ENCODE results near the gene SEC11A.
"Not testable (repeated sequence)": the region's sequence is repeated elsewhere in the genome, so short reads cannot be mapped to it uniquely, and the experiment has no call there.

Gene SEC11A

GRCh38 chr15:84752700-84753099 lies 36.8 kb upstream of the SEC11A start:
- H3K4me2 ChIP-seq (ENCODE audit: low read depth, low read length, poor library complexity, severe bottlenecking): no peak overlapping the region
- H3K9me2 ChIP-seq (replicated peaks; ENCODE audit: insufficient read depth, low read length): no peaks in the 10 kb centered on the region
- H3K27me3 ChIP-seq (ENCODE audit: low read length): no peaks in the 10 kb centered on the region
- no peak overlapping the region for H3K27ac ChIP-seq (ENCODE audit: low read depth, low read length)
- no peaks in the 10 kb centered on the region for H3K9me3 ChIP-seq (ENCODE audit: insufficient read depth, low read length)
- TF ChIP-seq CTCF (IDR thresholded peaks at IDR 0.05; ENCODE audit: insufficient read depth, low read length, poor library complexity, severe bottlenecking): no peak
- TF ChIP-seq EZH2phosphoT487 (conservative IDR thresholded peaks at IDR 0.05; ENCODE audit: low read length): no peak
- H3K4me3 ChIP-seq (ENCODE audit: insufficient read depth, low read length, poor library complexity, severe bottlenecking): no peak overlapping the region
- no peak overlapping the region for H3K9ac ChIP-seq (ENCODE audit: low read length)
- H3K79me2 ChIP-seq (ENCODE audit: insufficient read depth, low read length): peaks cover 90% of the 10 kb centered on the region
- peaks cover 11% of the 10 kb centered on the region for H4K20me1 ChIP-seq (ENCODE audit: low read depth, low read length)
- H3F3A ChIP-seq (ENCODE audit: insufficient read depth): peaks cover 12% of the 10 kb centered on the region
- H2AFZ ChIP-seq (ENCODE audit: low read depth, low read length, severe bottlenecking): no peak overlapping the region
- no peaks in the 10 kb centered on the region for H3K36me3 ChIP-seq (ENCODE audit: low read length)

DNA sequence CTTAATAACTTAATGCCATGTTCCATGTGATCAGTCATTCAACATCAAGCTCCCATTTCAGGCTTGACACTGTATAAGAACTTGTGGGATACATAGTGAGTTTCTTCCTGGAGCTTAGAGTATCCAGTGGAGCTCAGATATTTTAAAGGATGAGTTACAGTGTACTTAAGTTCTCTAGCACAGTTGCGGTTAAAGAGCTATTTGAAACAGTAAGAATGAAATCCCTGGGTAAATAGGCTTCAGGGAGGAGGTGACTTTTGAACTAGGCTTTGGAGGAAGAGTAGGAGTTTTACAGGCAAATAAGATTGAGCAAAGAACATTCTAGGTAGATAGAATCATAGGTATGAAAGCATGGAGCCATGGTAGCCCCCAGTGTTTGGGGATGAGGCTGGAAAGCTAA lies 36.3 kb upstream of the SEC11A start:
- peaks cover 12% of the 10 kb centered on the region for H3F3A ChIP-seq (ENCODE audit: insufficient read depth)
- H3K36me3 ChIP-seq (ENCODE audit: low read length): no peaks in the 10 kb centered on the region
- peaks cover 11% of the 10 kb centered on the region for H4K20me1 ChIP-seq (ENCODE audit: low read depth, low read length)
- no peak overlapping the region for H2AFZ ChIP-seq (ENCODE audit: low read depth, low read length, severe bottlenecking)
- no peak overlapping the region for H3K9ac ChIP-seq (ENCODE audit: low read length)
- no peaks in the 10 kb centered on the region for H3K27me3 ChIP-seq (ENCODE audit: low read length)
- no peak overlapping the region for H3K27ac ChIP-seq (ENCODE audit: low read depth, low read length)
- no peak for TF ChIP-seq EZH2phosphoT487 (conservative IDR thresholded peaks at IDR 0.05; ENCODE audit: low read length)
- TF ChIP-seq CTCF (IDR thresholded peaks at IDR 0.05; ENCODE audit: insufficient read depth, low read length, poor library complexity, severe bottlenecking): no peak
- no peaks in the 10 kb centered on the region for H3K9me2 ChIP-seq (replicated peaks; ENCODE audit: insufficient read depth, low read length)
- H3K79me2 ChIP-seq (ENCODE audit: insufficient read depth, low read length): peaks cover 85% of the 10 kb centered on the region
- no peak overlapping the region for H3K4me3 ChIP-seq (ENCODE audit: insufficient read depth, low read length, poor library complexity, severe bottlenecking)
- H3K9me3 ChIP-seq (ENCODE audit: insufficient read depth, low read length): no peaks in the 10 kb centered on the region
- H3K4me2 ChIP-seq (ENCODE audit: low read depth, low read length, poor library complexity, severe bottlenecking): no peak overlapping the region

DNA sequence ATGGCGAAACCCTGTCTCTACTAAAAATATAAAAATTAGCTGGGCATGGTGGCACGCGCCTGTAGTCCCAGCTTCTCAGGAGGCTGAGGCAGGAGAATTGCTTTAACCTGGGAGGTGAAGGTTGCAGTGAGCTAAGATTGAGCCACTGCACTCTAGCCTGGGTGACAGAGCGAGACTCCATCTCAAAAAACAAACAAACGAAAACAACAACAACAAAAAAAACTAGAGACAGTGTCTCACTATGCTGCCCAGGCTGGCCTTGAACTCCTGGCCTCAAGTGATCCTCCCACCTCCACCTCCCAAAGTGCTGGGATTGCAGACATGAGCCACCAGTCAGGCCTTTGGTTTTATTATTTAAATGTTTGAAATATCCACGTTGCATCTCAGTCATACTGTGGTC lies 35.8 kb upstream of the SEC11A start:
- not testable (repeated sequence) for H3K27me3 ChIP-seq (ENCODE audit: low read length); H3K4me3 ChIP-seq (ENCODE audit: insufficient read depth, low read length, poor library complexity, severe bottlenecking); H3K4me2 ChIP-seq (ENCODE audit: low read depth, low read length, poor library complexity, severe bottlenecking); H3K9me2 ChIP-seq (replicated peaks; ENCODE audit: insufficient read depth, low read length); H3K9me3 ChIP-seq (ENCODE audit: insufficient read depth, low read length); H3K27ac ChIP-seq (ENCODE audit: low read depth, low read length); H2AFZ ChIP-seq (ENCODE audit: low read depth, low read length, severe bottlenecking); H3K36me3 ChIP-seq (ENCODE audit: low read length); H3K9ac ChIP-seq (ENCODE audit: low read length)
- Histone ChIP-seq H3F3A (ENCODE audit: insufficient read depth) (peaks cover 12% of the 10 kb centered on the region), H3K79me2 (ENCODE audit: insufficient read depth, low read length) (peaks cover 80% of the 10 kb centered on the region), H4K20me1 (ENCODE audit: low read depth, low read length) (peaks cover 11% of the 10 kb centered on the region)

- Histone ChIP-seq H3F3A (ENCODE audit: insufficient read depth) (peaks cover 12% of the 10 kb centered on the region), H3K4me3 (ENCODE audit: insufficient read depth, low read length, poor library complexity, severe bottlenecking) (peak overlapping the region; percentile 85), H3K9ac (ENCODE audit: low read length) (peak overlapping the region; percentile 81), H3K9me3 (ENCODE audit: insufficient read depth, low read length) (no peaks in the 10 kb centered on the region), H3K4me2 (ENCODE audit: low read depth, low read length, poor library complexity, severe bottlenecking) (peak overlapping the region; percentile 71), H3K27me3 (ENCODE audit: low read length) (no peaks in the 10 kb centered on the region), H3K9me2 (replicated peaks; ENCODE audit: insufficient read depth, low read length) (no peaks in the 10 kb centered on the region), H2AFZ (ENCODE audit: low read depth, low read length, severe bottlenecking) (no peak overlapping the region), H3K79me2 (ENCODE audit: insufficient read depth, low read length) (peaks cover 69% of the 10 kb centered on the region), H3K27ac (ENCODE audit: low read depth, low read length) (peak overlapping the region; percentile 75), H4K20me1 (ENCODE audit: low read depth, low read length) (peaks cover 11% of the 10 kb centered on the region), H3K36me3 (ENCODE audit: low read length) (no peaks in the 10 kb centered on the region)
- TF ChIP-seq CTCF (IDR thresholded peaks at IDR 0.05; ENCODE audit: insufficient read depth, low read length, poor library complexity, severe bottlenecking): no peak
- TF ChIP-seq EZH2phosphoT487 (conservative IDR thresholded peaks at IDR 0.05; ENCODE audit: low read length): no peak
Observed at GRCh38 chr15:84750583-84751092, 34.7 kb upstream of the SEC11A start.

All from SU-DHL-6 (cell line).